SK-N-SH (cell line): ENCODE measurements around the gene C15orf39. TPM values are rescaled to one million over a fixed set of nuclear protein-coding genes. Genes with fewer than 3 reads are reported as not detected.

Experiments
- CTCF ChIA-PET: fragments of 300-600, 350-600 bp; formaldehyde crosslinking; extraction: SDS; loops from one replicate; lab custom pipeline; 2021; lab: Yijun Ruan, JAX
- POLR2A ChIA-PET: fragments of 350-600 bp; sonication (Branson Sonifier 250); formaldehyde crosslinking; extraction: SDS; loops from one replicate; lab custom pipeline; 2020; ENCODE audit warnings: antibody characterized with exemption, inconsistent platforms; lab: Yijun Ruan, JAX
- DNase-seq: peaks from one replicate; pipeline ENCODE4 v3.0.0; 2012
- H2AFZ ChIP-seq: fragments of 200-600 bp; sonication (generic); 2 replicates; pipeline ENCODE4 v1.8.1; 2016; ENCODE audit warnings: antibody characterized with exemption, mild to moderate bottlenecking, low read depth
- H3F3A ChIP-seq: fragments of 200-600 bp; sonication (generic); replicated peaks from 2 replicates; pipeline ENCODE3; 2016; ENCODE audit warnings: antibody characterized with exemption, mild to moderate bottlenecking; ENCODE audit not compliant: insufficient read depth
- H3K27ac ChIP-seq, 2 experiments: fragments of 200-500 bp in 1 of 2; fragments of 200-600 bp in 1 of 2; sonication (Bioruptor generic) in 1 of 2; sonication (generic), shearing (Covaris generic) in 1 of 2; 2 replicates each; pipeline versions ENCODE4 v1.5.1 to v1.6.1; 2014 to 2016; ENCODE audit warnings: low read depth in 2 of 2, inconsistent platforms in 1 of 2, low read length in 1 of 2, mild to moderate bottlenecking in 1 of 2, mixed read lengths in 1 of 2
- H3K27me3 ChIP-seq: fragments of 200-600 bp; sonication (generic), shearing (Covaris generic); 2 replicates; pipeline ENCODE4 v1.6.1; 2016; ENCODE audit warnings: mixed run types; ENCODE audit not compliant: insufficient read depth
- H3K36me3 ChIP-seq, 2 experiments: fragments of 200-500 bp in 1 of 2; fragments of 200-600 bp in 1 of 2; sonication (Bioruptor generic) in 1 of 2; sonication (generic) in 1 of 2; replicated peaks in 1 of 2; 2 replicates each; pipeline versions ENCODE3 to v1.5.1; 2014 to 2016; ENCODE audit warnings: low read length in 1 of 2, mild to moderate bottlenecking in 1 of 2; ENCODE audit not compliant: insufficient read depth in 2 of 2, control insufficient read depth in 1 of 2
- H3K4me1 ChIP-seq, 2 experiments: fragments of 200-500 bp in 1 of 2; fragments of 200-600 bp in 1 of 2; sonication (Bioruptor generic) in 1 of 2; sonication (generic), shearing (Covaris generic) in 1 of 2; 2 replicates each; pipeline versions ENCODE4 v1.5.1 to v1.6.1; 2014 to 2016; ENCODE audit warnings: low read depth in 1 of 2, low read length in 1 of 2, mixed run types in 1 of 2; ENCODE audit not compliant: insufficient read depth in 2 of 2, control insufficient read depth in 1 of 2
- H3K4me2 ChIP-seq: fragments of 200-600 bp; sonication (generic), shearing (Covaris generic); 2 replicates; pipeline ENCODE4 v1.6.1; 2017; ENCODE audit warnings: mixed run types
- H3K4me3 ChIP-seq, 2 experiments: fragments of 200-500 bp in 1 of 2; fragments of 200-600 bp in 1 of 2; sonication (Bioruptor generic) in 1 of 2; sonication (generic), shearing (Covaris generic) in 1 of 2; 2 replicates each; pipeline versions ENCODE4 v1.5.1 to v1.8.1; 2014 to 2016; ENCODE audit warnings: low read depth in 2 of 2, inconsistent platforms in 1 of 2, low read length in 1 of 2, mild to moderate bottlenecking in 1 of 2, mixed read lengths in 1 of 2, moderate library complexity in 1 of 2
- H3K79me2 ChIP-seq: fragments of 200-600 bp; sonication (generic); 2 replicates; pipeline ENCODE4 v1.8.1; 2017; ENCODE audit warnings: mild to moderate bottlenecking; ENCODE audit not compliant: insufficient read depth
- H3K9ac ChIP-seq: fragments of 200-600 bp; sonication (generic); 2 replicates; pipeline ENCODE4 v1.6.1; 2017; ENCODE audit warnings: mixed run types
- H3K9me2 ChIP-seq: fragments of 200-600 bp; sonication (generic); 2 replicates; pipeline ENCODE4 v1.6.1; 2017; ENCODE audit warnings: mixed run types
- H3K9me3 ChIP-seq: fragments of 200-600 bp; sonication (generic); 2 replicates; pipeline ENCODE4 v1.6.1; 2017; ENCODE audit warnings: mixed run types, mild to moderate bottlenecking, moderate library complexity
- H4K20me1 ChIP-seq: fragments of 200-600 bp; sonication (generic); 2 replicates; pipeline ENCODE4 v1.6.1; 2017; ENCODE audit warnings: mild to moderate bottlenecking, mixed run types; ENCODE audit not compliant: insufficient read depth
- EP300 ChIP-seq, 2 experiments: IDR thresholded peaks; 2 replicates each; pipeline versions ENCODE4 v1.4.0 to v1.6.1; 2012; ENCODE audit warnings: borderline replicate concordance in 1 of 2, low read depth in 1 of 2, low read length in 1 of 2
- FOSL2 ChIP-seq: IDR thresholded peaks from 2 replicates; pipeline ENCODE4 v1.4.0; 2012; ENCODE audit warnings: low read depth, mild to moderate bottlenecking, moderate library complexity, borderline replicate concordance
- FOXJ3 ChIP-seq: sonication (generic); formaldehyde crosslinking; IDR thresholded peaks from 2 replicates; pipeline ENCODE4 v1.5.1; 2020; ENCODE audit warnings: mild to moderate bottlenecking, missing genetic modification reagents
- FOXM1 ChIP-seq: IDR thresholded peaks from 2 replicates; pipeline ENCODE4 v1.4.0; 2012; ENCODE audit warnings: low read depth, mild to moderate bottlenecking
- GATA2 ChIP-seq: sonication (generic); formaldehyde crosslinking; IDR thresholded peaks from 2 replicates; pipeline ENCODE4 v1.5.0; 2020; ENCODE audit warnings: mild to moderate bottlenecking, missing genetic modification reagents
- JUND ChIP-seq: IDR thresholded peaks from 2 replicates; pipeline ENCODE4 v1.4.0; 2012
- MEF2A ChIP-seq: IDR thresholded peaks from 2 replicates; pipeline ENCODE4 v1.4.0; 2012; ENCODE audit warnings: low read depth, borderline replicate concordance
- POLR2AphosphoS5 ChIP-seq: IDR thresholded peaks from 2 replicates; pipeline ENCODE4 v1.6.1; 2012; ENCODE audit warnings: low read depth, low read length
- RFX5 ChIP-seq: IDR thresholded peaks from 2 replicates; pipeline ENCODE4 v1.6.1; 2012; ENCODE audit warnings: mild to moderate bottlenecking, improper control_type of control experiment, low read length
- RXRA ChIP-seq: IDR thresholded peaks from 2 replicates; pipeline ENCODE4 v1.4.0; 2012; ENCODE audit warnings: low read depth, mild to moderate bottlenecking, borderline replicate concordance
- SIN3A ChIP-seq: IDR thresholded peaks from 2 replicates; pipeline ENCODE4 v1.6.1; 2012; ENCODE audit warnings: low read depth, mild to moderate bottlenecking, low read length, moderate library complexity, borderline replicate concordance
- TEAD4 ChIP-seq: IDR thresholded peaks from 2 replicates; pipeline ENCODE4 v1.4.0; 2012; ENCODE audit warnings: mild to moderate bottlenecking, borderline replicate concordance; ENCODE audit not compliant: insufficient read depth
- WGBS: methylation state at CpG from one replicate; pipeline ENCODE4 v1.1.6; 2017; ENCODE audit warnings: low lambda C conversion rate; 5-methylcytosine and 5-hydroxymethylcytosine counted together
- polyA plus RNA-seq, 3 experiments: library from polyadenylated mRNA; depleted of rRNA; stranded (reverse); fragments of >200 nt; gene quantifications; 2 replicates each; pipeline ENCODE4 v1.2.3, GENCODE V29; 2012
- TF ChIP-seq, protein P1 (sequence below): IDR thresholded peaks from 2 replicates; pipeline ENCODE4 v1.4.0; 2012; ENCODE audit warnings: low read depth
- TF ChIP-seq, protein P2 (sequence below): IDR thresholded peaks from 2 replicates; pipeline ENCODE4 v1.4.0; 2012; ENCODE audit warnings: low read depth, borderline replicate concordance
- TF ChIP-seq, protein P3 (sequence below): IDR thresholded peaks from 2 replicates; pipeline ENCODE4 v1.6.1; 2012; ENCODE audit warnings: mild to moderate bottlenecking, low read depth, low read length, moderate library complexity

C15orf39 gene
- polyA plus RNA-seq, 1 of the 3 experiments (the other 2 are of a cell fraction): 2.5 TPM

DNA sequence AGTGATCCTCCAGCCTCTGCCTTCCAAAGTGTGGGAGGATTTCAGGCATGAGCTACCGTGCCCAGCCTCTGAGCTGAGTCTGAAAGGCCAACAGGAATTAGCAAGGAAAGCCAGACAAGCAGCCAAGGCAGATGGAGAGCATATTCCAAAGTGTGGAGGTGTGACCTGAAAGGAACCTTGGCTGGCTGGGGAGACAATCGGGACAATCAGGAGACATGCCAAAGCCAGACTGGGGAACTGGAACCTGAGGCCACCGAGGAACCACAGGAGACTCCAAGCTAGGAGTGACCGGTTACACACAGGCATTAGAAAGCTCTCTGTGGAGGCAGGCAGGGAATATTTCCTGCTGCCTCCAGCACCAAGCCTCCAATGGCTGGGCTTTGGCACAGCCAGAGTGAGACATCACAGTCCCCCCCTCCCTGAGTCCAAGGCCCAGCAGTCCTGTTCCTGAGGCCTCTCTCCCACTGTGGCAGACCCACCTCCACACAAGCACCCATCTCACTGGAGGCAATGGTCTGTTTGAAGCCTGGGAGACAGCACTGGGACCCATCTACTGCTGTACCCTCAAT, 4.5 kb upstream of the C15orf39 start:
- DNase-seq: no peak
- H3K9me3 ChIP-seq: no peaks in the 10 kb centered on the region
- ChIA-PET POLR2A (no interaction called here), CTCF (interaction anchor here (0.6 to 2.3 kb wide), 4 partner anchors 7 to 851 kb away, joined by 3 to 6 read pairs (median 4); no protein-coding TSS in a partner anchor)
- H3F3A ChIP-seq: no peaks in the 10 kb centered on the region
- no peaks in the 10 kb centered on the region for H3K36me3 ChIP-seq
- 84% methylated on average over 3 of the region's 4 CpGs for WGBS
- H3K79me2 ChIP-seq: peaks cover 2% of the 10 kb centered on the region
- no peak overlapping the region for H3K9ac ChIP-seq
- no peak overlapping the region for H2AFZ ChIP-seq
- H3K27me3 ChIP-seq: no peaks in the 10 kb centered on the region
- H3K4me1 ChIP-seq: peaks cover 5 to 51% of the 10 kb centered on the region in 2 experiments; a peak in 1 of 4 replicates
- no peaks in the 10 kb centered on the region for H3K9me2 ChIP-seq
- H4K20me1 ChIP-seq: no peaks in the 10 kb centered on the region
- no peak overlapping the region for H3K4me2 ChIP-seq
- H3K27ac ChIP-seq: no peak overlapping the region
- H3K4me3 ChIP-seq: no peak overlapping the region
- no peak for TF ChIP-seq SIN3A
- TF ChIP-seq RFX5: no peak
- TF ChIP-seq GATA2 (CRISPR knock-in tag): no peak
- TF ChIP-seq RXRA: no peak
- no peak for TF ChIP-seq POLR2AphosphoS5
- TF ChIP-seq, protein P1, sequence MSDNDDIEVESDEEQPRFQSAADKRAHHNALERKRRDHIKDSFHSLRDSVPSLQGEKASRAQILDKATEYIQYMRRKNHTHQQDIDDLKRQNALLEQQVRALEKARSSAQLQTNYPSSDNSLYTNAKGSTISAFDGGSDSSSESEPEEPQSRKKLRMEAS: no peak
- TF ChIP-seq FOXJ3: no peak
- TF ChIP-seq JUND: no peak
- no peak for TF ChIP-seq FOSL2
- TF ChIP-seq, protein P2, sequence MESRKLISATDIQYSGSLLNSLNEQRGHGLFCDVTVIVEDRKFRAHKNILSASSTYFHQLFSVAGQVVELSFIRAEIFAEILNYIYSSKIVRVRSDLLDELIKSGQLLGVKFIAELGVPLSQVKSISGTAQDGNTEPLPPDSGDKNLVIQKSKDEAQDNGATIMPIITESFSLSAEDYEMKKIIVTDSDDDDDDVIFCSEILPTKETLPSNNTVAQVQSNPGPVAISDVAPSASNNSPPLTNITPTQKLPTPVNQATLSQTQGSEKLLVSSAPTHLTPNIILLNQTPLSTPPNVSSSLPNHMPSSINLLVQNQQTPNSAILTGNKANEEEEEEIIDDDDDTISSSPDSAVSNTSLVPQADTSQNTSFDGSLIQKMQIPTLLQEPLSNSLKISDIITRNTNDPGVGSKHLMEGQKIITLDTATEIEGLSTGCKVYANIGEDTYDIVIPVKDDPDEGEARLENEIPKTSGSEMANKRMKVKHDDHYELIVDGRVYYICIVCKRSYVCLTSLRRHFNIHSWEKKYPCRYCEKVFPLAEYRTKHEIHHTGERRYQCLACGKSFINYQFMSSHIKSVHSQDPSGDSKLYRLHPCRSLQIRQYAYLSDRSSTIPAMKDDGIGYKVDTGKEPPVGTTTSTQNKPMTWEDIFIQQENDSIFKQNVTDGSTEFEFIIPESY: no peak
- no peak for TF ChIP-seq FOXM1
- TF ChIP-seq, protein P3, sequence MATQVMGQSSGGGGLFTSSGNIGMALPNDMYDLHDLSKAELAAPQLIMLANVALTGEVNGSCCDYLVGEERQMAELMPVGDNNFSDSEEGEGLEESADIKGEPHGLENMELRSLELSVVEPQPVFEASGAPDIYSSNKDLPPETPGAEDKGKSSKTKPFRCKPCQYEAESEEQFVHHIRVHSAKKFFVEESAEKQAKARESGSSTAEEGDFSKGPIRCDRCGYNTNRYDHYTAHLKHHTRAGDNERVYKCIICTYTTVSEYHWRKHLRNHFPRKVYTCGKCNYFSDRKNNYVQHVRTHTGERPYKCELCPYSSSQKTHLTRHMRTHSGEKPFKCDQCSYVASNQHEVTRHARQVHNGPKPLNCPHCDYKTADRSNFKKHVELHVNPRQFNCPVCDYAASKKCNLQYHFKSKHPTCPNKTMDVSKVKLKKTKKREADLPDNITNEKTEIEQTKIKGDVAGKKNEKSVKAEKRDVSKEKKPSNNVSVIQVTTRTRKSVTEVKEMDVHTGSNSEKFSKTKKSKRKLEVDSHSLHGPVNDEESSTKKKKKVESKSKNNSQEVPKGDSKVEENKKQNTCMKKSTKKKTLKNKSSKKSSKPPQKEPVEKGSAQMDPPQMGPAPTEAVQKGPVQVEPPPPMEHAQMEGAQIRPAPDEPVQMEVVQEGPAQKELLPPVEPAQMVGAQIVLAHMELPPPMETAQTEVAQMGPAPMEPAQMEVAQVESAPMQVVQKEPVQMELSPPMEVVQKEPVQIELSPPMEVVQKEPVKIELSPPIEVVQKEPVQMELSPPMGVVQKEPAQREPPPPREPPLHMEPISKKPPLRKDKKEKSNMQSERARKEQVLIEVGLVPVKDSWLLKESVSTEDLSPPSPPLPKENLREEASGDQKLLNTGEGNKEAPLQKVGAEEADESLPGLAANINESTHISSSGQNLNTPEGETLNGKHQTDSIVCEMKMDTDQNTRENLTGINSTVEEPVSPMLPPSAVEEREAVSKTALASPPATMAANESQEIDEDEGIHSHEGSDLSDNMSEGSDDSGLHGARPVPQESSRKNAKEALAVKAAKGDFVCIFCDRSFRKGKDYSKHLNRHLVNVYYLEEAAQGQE: no peak
- TF ChIP-seq MEF2A: no peak
- TF ChIP-seq EP300 (IDR thresholded peaks at IDR 0.05; ENCODE audit: borderline replicate concordance in 1 of 2, low read depth in 1 of 2, low read length in 1 of 2): no peak
- no peak for TF ChIP-seq TEAD4
